GM19455 (cell line): ENCODE measurements around the gene BTNL2.

ENCODE experiments used
- ATAC-seq: cut with Tn5 transposase; IDR thresholded peaks from one replicate; pipeline ENCODE4 v1.9.1; 2021; ENCODE audit not compliant: unreplicated experiment

The BTNL2 gene

GRCh38 chr6:32415521-32416019, 8.6 kb upstream of the BTNL2 start:
- no peak for ATAC-seq

- ATAC-seq: no peak
Measured at GRCh38 chr6:32413427-32414047, 6.6 kb upstream of the BTNL2 start.

GRCh38 chr6:32411566-32412327, 4.8 kb upstream of the BTNL2 start:
- ATAC-seq: no peak

GRCh38 chr6:32410906-32411305, 3.9 kb upstream of the BTNL2 start:
- no peak for ATAC-seq

GRCh38 chr6:32406197-32406596, 784 bp downstream of the BTNL2 start:
- ATAC-seq: no peak

- no peak for ATAC-seq
Measured at GRCh38 chr6:32405656-32406055, 1.3 kb downstream of the BTNL2 start.

- no peak for ATAC-seq
Measured at GRCh38 chr6:32402812-32403211, 4.2 kb downstream of the BTNL2 start.

- no peak for ATAC-seq
Measured at GRCh38 chr6:32401284-32401963, 5.6 kb downstream of the BTNL2 start.

GRCh38 chr6:32397252-32397920, 9.6 kb downstream of the BTNL2 start:
- ATAC-seq: peak; percentile 79

GRCh38 chr6:32396028-32396427, 11.0 kb downstream of the BTNL2 start:
- ATAC-seq: no peak

GRCh38 chr6:32393665-32394420, 13.1 kb downstream of the BTNL2 start:
- ATAC-seq: no peak

- ATAC-seq: no peak
Measured at GRCh38 chr6:32391505-32391904, 15.5 kb downstream of the BTNL2 start.

- ATAC-seq: no peak
Measured at GRCh38 chr6:32387589-32388340, 19.2 kb downstream of the BTNL2 start.

GRCh38 chr6:32386040-32386439, 20.9 kb downstream of the BTNL2 start:
- no peak for ATAC-seq

- no peak for ATAC-seq
Measured at GRCh38 chr6:32382757-32383420, 24.1 kb downstream of the BTNL2 start.

- no peak for ATAC-seq
Measured at GRCh38 chr6:32379545-32379944, 27.4 kb downstream of the BTNL2 start.

GRCh38 chr6:32375739-32376529, 31.0 kb downstream of the BTNL2 start:
- no peak for ATAC-seq

- ATAC-seq: no peak
Measured at GRCh38 chr6:32371803-32372202, 35.2 kb downstream of the BTNL2 start, which contains the start of gene TSBP1. Gene TSBP1, minus strand, starts transcription at chr6:32371903. Its CDS starts 197 bp downstream, at chr6:32371706.
